GM19239 (cell line): ENCODE results near the gene ZNF492.
"Not testable (repeated sequence)": the region's sequence is repeated elsewhere in the genome, so short reads cannot be mapped to it uniquely, and the experiment has no call there.

Source experiments
- DNase-seq: peaks from one replicate; pipeline ENCODE4 v3.0.0; 2011; ENCODE audit warnings: low spot score; ENCODE audit not compliant: insufficient read length
- FAIRE-seq: peaks from 2 replicates; lab custom pipeline; 2011; peaks lifted over from hg19 to GRCh38; lab: Jason Lieb, UNC

ZNF492 gene

GRCh38 chr19:22633706-22634449, at the start of gene ZNF492:
Gene ZNF492, plus strand, starts transcription at chr19:22634324. Its CDS starts 19,076 bp downstream, at chr19:22653400.
- DNase-seq: peak; percentile 37
- FAIRE-seq: not testable (repeated sequence)

GRCh38 chr19:22595422-22595821, 38.7 kb upstream of the ZNF492 start:
- DNase-seq: no peak
- no peak for FAIRE-seq

- FAIRE-seq: no peak
- no peak for DNase-seq
Observed at GRCh38 chr19:22595918-22596341, 38.2 kb upstream of the ZNF492 start.

GRCh38 chr19:22600690-22601648, 33.2 kb upstream of the ZNF492 start:
- no peak for DNase-seq
- no peak for FAIRE-seq

GRCh38 chr19:22601906-22602630, 32.1 kb upstream of the ZNF492 start:
- FAIRE-seq (no peak), DNase-seq (no peak)

GRCh38 chr19:22602631-22603272, 31.4 kb upstream of the ZNF492 start:
- no peak for FAIRE-seq
- no peak for DNase-seq

GRCh38 chr19:22603518-22604440, 30.3 kb upstream of the ZNF492 start:
- FAIRE-seq: no peak
- DNase-seq: no peak

- no peak for FAIRE-seq
- DNase-seq: no peak
Observed at GRCh38 chr19:22604571-22605274, 29.4 kb upstream of the ZNF492 start.

- DNase-seq (no peak), FAIRE-seq (no peak)
Observed at GRCh38 chr19:22605275-22606211, 28.6 kb upstream of the ZNF492 start.

GRCh38 chr19:22606212-22606553, 27.9 kb upstream of the ZNF492 start:
- DNase-seq: no peak
- FAIRE-seq: no peak

GRCh38 chr19:22606954-22607652, 27.0 kb upstream of the ZNF492 start:
- FAIRE-seq: no peak
- no peak for DNase-seq

- DNase-seq: no peak
- no peak for FAIRE-seq
Observed at GRCh38 chr19:22607653-22608430, 26.3 kb upstream of the ZNF492 start.

GRCh38 chr19:22608441-22608840, 25.7 kb upstream of the ZNF492 start:
- no peak for DNase-seq
- no peak for FAIRE-seq

GRCh38 chr19:22609630-22610029, 24.5 kb upstream of the ZNF492 start:
- FAIRE-seq: no peak
- DNase-seq: no peak

- FAIRE-seq: no peak
Observed at GRCh38 chr19:22610121-22610520, 24.0 kb upstream of the ZNF492 start.

GRCh38 chr19:22612316-22612715, 21.8 kb upstream of the ZNF492 start:
- FAIRE-seq (no peak), DNase-seq (no peak)

More at GRCh38 chr19:22610121-22610520, 24.0 kb upstream of the ZNF492 start:
- no peak for DNase-seq
